Measurements from ENCODE around the gene SERHL2. TPM values are rescaled to one million over a fixed set of nuclear protein-coding genes. Genes with fewer than 3 reads are reported as not detected.
"Not testable (repeated sequence)": the region's sequence is repeated elsewhere in the genome, so short reads cannot be mapped to it uniquely, and the experiment has no call there.

Gene SERHL2
- total and polyA plus RNA-seq, 2 experiments from 2014 or later: 1.5 to 2.1 TPM

DNA sequence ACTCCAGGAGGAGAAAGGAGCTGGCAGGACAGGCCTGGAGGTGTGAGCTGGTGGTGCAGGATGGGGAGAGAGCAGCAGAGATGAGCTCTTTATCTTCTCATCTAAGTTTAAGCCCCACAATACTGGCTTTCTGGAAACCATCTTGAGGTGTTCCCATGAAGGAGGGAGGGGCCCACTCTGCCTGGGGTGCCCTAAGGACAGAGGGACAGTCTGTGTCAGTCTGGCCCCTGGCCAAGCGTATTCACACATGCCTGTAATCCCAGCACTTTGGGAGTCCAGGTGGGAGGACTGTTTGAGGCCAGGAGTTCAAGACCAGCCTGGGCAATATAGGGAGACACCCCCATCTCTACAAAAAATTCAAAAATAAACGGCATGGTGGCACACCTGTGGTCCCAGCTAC, 8.9 kb downstream of the SERHL2 start (continued):
- TF ChIP-seq, protein P1, sequence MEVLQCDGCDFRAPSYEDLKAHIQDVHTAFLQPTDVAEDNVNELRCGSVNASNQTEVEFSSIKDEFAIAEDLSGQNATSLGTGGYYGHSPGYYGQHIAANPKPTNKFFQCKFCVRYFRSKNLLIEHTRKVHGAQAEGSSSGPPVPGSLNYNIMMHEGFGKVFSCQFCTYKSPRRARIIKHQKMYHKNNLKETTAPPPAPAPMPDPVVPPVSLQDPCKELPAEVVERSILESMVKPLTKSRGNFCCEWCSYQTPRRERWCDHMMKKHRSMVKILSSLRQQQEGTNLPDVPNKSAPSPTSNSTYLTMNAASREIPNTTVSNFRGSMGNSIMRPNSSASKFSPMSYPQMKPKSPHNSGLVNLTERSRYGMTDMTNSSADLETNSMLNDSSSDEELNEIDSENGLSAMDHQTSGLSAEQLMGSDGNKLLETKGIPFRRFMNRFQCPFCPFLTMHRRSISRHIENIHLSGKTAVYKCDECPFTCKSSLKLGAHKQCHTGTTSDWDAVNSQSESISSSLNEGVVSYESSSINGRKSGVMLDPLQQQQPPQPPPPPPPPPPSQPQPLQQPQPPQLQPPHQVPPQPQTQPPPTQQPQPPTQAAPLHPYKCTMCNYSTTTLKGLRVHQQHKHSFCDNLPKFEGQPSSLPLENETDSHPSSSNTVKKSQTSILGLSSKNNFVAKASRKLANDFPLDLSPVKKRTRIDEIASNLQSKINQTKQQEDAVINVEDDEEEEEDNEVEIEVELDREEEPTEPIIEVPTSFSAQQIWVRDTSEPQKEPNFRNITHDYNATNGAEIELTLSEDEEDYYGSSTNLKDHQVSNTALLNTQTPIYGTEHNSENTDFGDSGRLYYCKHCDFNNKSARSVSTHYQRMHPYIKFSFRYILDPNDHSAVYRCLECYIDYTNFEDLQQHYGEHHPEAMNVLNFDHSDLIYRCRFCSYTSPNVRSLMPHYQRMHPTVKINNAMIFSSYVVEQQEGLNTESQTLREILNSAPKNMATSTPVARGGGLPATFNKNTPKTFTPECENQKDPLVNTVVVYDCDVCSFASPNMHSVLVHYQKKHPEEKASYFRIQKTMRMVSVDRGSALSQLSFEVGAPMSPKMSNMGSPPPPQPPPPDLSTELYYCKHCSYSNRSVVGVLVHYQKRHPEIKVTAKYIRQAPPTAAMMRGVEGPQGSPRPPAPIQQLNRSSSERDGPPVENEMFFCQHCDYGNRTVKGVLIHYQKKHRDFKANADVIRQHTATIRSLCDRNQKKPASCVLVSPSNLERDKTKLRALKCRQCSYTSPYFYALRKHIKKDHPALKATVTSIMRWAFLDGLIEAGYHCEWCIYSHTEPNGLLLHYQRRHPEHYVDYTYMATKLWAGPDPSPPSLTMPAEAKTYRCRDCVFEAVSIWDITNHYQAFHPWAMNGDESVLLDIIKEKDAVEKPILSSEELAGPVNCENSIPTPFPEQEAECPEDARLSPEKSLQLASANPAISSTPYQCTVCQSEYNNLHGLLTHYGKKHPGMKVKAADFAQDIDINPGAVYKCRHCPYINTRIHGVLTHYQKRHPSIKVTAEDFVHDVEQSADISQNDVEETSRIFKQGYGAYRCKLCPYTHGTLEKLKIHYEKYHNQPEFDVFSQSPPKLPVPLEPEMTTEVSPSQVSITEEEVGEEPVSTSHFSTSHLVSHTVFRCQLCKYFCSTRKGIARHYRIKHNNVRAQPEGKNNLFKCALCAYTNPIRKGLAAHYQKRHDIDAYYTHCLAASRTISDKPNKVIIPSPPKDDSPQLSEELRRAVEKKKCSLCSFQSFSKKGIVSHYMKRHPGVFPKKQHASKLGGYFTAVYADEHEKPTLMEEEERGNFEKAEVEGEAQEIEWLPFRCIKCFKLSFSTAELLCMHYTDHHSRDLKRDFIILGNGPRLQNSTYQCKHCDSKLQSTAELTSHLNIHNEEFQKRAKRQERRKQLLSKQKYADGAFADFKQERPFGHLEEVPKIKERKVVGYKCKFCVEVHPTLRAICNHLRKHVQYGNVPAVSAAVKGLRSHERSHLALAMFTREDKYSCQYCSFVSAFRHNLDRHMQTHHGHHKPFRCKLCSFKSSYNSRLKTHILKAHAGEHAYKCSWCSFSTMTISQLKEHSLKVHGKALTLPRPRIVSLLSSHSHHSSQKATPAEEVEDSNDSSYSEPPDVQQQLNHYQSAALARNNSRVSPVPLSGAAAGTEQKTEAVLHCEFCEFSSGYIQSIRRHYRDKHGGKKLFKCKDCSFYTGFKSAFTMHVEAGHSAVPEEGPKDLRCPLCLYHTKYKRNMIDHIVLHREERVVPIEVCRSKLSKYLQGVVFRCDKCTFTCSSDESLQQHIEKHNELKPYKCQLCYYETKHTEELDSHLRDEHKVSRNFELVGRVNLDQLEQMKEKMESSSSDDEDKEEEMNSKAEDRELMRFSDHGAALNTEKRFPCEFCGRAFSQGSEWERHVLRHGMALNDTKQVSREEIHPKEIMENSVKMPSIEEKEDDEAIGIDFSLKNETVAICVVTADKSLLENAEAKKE (CRISPR knock-in tag; IDR thresholded peaks at IDR 0.05): no peak
- no peak for TF ChIP-seq ZNF114 (CRISPR knock-in tag; IDR thresholded peaks at IDR 0.05)
- TF ChIP-seq, protein P2, sequence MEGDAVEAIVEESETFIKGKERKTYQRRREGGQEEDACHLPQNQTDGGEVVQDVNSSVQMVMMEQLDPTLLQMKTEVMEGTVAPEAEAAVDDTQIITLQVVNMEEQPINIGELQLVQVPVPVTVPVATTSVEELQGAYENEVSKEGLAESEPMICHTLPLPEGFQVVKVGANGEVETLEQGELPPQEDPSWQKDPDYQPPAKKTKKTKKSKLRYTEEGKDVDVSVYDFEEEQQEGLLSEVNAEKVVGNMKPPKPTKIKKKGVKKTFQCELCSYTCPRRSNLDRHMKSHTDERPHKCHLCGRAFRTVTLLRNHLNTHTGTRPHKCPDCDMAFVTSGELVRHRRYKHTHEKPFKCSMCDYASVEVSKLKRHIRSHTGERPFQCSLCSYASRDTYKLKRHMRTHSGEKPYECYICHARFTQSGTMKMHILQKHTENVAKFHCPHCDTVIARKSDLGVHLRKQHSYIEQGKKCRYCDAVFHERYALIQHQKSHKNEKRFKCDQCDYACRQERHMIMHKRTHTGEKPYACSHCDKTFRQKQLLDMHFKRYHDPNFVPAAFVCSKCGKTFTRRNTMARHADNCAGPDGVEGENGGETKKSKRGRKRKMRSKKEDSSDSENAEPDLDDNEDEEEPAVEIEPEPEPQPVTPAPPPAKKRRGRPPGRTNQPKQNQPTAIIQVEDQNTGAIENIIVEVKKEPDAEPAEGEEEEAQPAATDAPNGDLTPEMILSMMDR (conservative IDR thresholded peaks at IDR 0.05; ENCODE audit: low read depth in 2 of 2): no peak
- no peak for TF ChIP-seq NANOG (IDR thresholded peaks at IDR 0.05; ENCODE audit: borderline replicate concordance)

DNA sequence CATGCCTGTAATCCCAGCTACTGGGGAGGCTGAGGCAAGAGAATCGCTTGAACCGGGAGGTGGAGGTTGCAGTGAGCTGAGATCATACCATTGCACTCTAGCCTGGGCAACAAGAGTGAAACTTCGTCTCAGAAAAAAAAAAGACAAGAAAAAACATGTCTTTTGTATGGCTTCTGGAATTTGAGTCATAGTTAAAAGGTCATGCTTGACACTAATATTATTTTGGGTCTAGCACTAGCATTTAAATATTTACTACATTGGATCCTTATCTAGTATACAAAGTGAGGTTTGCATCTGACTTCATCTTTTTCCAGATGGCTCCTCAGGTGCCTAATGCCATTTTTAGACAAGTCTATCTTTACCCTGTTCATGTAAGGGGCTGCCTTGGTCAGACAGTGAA, 10.2 kb downstream of the SERHL2 start:
- not testable (repeated sequence) for H4K20me1 ChIP-seq (replicated peaks; ENCODE audit: insufficient read depth); H2AFZ ChIP-seq; H3K36me3 ChIP-seq (ENCODE audit: insufficient read depth); H3F3A ChIP-seq (replicated peaks; ENCODE audit: low read depth); H3K27ac Mint-ChIP-seq; H3K79me2 ChIP-seq (replicated peaks; ENCODE audit: insufficient read depth); H3K36me3 Mint-ChIP-seq (ENCODE audit: low read depth); H3K4me3 ChIP-seq; ATAC-seq; H3K9me2 ChIP-seq (ENCODE audit: insufficient read depth); H3K27ac ChIP-seq (ENCODE audit: low read depth); H3K4me3 Mint-ChIP-seq; H3K4me2 ChIP-seq; H3K4me1 ChIP-seq (ENCODE audit: insufficient read depth); H3K27me3 ChIP-seq (ENCODE audit: insufficient read depth); H3K9me3 Mint-ChIP-seq; DNase-seq (ENCODE audit: low spot score)
- H3K4me1 Mint-ChIP-seq: peaks cover 12% of the 10 kb centered on the region
- H3K27me3 Mint-ChIP-seq (ENCODE audit: insufficient read depth, low read depth, poor library complexity): peaks cover 30% of the 10 kb centered on the region

All from GM23338 (cell line).